Raji (cell line): ENCODE measurements around the gene FMN2.

Source experiments
- POLR2A ChIP-seq: IDR thresholded peaks from 2 replicates; pipeline ENCODE4 v1.6.1; 2011; ENCODE audit warnings: low read depth, low read length, control low read depth; ENCODE audit not compliant: insufficient read depth

The FMN2 gene

GRCh38 chr1:240152611-240153297 is 61.1 kb downstream of the FMN2 start:
- TF ChIP-seq POLR2A: no peak

DNA sequence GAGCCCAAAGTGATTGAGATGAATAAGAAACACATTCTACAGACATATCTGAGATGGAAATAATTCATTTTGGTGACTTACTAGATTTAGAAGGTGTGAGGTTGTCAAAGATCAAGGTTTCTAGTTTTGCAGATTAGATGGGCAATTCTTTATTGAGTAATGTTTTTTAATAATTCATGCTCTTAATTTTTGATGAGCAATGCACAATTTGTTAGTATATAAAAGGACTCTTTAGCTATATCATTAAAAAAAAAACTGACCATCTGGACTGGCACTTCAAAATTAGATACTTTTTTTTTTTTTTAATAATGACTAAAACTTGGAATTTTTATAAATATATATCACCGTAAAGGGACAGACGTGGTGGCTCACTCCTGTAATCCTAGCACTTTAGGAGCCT is 63.9 kb downstream of the FMN2 start:
- no peak for TF ChIP-seq POLR2A

DNA sequence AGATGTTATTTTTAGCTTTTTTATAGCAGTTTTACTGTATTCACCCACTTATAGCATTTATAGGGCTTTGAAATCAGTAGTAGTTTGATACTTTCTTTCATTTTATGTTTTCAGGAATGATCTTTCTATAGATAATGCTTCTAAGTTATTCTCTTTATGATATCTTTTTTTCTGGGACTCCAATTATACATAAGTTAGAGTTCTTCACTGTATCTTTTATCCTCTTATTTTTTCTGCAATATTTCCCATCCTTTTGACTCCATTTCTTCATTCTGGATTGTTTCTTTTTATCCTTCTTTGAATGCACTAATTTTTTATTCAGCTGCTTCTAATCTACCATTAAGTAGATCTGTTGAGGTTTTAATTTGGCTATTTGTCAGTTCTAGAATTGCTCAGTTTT is 73.1 kb downstream of the FMN2 start:
- TF ChIP-seq POLR2A: no peak

GRCh38 chr1:240169188-240169587 is 77.5 kb downstream of the FMN2 start:
- TF ChIP-seq POLR2A: no peak

DNA sequence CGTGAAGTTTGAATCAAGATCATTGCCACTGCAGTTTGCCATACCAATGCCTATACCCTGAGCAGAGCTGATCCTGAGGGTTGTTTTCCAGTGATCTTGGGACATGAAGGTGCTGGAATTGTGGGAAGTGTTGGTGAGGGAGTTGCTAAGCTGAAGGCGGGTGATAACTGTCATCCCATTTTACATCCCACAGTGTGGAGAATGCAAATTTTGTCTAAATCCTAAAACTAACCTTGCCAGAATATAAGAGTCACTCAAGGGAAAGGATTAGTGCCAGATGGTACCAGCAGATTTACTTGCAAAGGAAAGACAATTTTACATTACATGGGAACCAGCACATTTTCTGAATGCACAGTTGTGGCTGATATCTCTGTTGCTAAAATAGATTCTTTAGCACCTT is 78.6 kb downstream of the FMN2 start:
- TF ChIP-seq POLR2A: no peak

DNA sequence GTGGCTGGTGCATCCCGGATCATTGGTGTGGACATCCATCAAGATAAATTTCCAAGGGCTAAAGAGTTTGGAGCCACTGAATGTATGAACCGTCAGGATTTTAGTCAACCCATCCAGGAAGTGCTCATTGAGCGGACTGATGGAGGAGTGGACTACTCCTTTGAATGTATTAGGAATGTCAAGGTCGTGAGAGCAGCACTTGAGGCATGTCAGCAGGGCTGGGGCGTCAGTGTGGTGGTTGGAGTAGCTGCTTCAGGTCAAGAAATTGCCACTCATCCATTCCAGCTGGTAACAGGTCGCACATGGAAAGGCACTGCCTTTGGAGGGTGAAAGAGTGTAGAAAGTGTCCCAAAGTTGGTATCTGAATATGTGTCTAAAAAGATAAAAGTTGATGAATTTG is 79.1 kb downstream of the FMN2 start:
- TF ChIP-seq POLR2A: no peak

GRCh38 chr1:240171907-240172306 is 80.2 kb downstream of the FMN2 start:
- TF ChIP-seq POLR2A: no peak

DNA sequence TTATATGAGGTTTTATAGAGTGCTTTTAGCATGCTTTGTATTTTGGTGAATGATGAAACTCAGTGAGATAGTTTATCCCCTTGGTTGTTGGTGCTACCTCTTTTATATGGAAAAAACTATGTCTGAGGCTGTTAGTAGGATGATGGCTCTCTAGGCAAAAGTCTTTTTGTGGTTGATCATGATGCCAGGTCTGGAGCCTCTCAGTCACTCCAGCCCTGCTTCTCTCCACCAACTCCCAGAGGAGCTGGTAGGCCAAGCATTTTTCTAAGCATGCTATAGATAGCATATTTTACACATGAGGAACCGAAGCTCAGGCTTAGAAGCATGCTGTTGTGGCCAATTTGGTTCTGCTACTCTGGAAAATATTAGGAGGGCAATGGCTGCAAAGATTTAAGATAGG is 82.2 kb downstream of the FMN2 start:
- no peak for TF ChIP-seq POLR2A

GRCh38 chr1:240174734-240175133 is 83.1 kb downstream of the FMN2 start:
- no peak for TF ChIP-seq POLR2A

- no peak for TF ChIP-seq POLR2A
These were observed 86.7 kb downstream of the FMN2 start for GRCh38 chr1:240178366-240178765.

- no peak for TF ChIP-seq POLR2A
These were observed 96.5 kb downstream of the FMN2 start for GRCh38 chr1:240188139-240188538.

DNA sequence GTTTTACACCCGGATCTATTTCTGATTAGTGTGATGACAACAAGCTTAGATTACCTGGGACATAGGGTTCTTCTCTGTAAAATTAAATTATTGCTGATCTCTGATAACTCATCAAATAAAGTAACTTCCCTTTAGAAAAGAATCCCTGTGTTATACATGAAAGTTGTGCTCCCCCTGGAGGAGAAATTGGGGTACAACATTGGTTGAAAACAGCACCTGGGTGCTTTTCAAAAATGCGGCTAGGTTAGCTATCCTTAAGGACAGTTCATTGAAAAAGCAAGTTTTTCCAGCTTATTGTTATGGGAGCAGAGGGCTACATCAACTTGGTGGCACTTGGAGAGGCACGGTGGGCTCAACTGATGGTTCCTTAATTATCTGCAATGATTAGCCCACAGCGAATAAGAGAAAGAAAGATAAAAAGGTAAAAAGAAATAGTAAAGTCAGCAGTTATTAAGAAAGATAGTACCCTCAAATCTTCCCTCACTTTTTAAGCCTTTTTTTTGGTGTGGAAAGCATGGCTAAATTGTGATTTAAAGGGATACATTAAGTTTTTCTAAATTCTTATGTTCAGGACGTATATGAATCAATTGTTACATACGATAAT is 97.8 kb downstream of the FMN2 start:
- TF ChIP-seq POLR2A: no peak

DNA sequence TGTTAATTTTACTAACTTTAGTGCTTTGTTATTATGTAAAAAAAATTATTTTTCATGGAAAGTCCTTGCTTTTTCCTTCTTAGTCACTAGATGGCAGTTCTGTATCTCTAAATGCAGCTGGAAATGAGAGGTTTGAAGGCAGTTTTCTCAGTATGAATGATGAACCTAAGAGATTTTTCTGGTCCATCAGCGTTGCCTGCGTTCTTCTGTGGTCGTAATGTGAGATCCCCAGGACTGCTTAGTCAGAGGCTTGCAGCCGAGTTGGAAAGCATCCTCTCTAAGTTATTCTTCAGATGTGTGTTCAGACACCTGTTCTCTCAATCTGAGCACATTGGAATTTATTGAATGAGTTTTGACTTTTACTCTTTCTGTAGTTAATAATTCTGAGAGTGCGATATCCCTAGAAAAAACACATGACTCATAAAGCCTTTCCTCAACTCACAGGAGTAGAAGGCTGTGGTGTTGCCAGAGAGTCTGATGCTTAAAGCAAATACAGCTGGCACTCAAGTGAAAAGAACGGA is 99.3 kb downstream of the FMN2 start:
- TF ChIP-seq POLR2A: no peak

DNA sequence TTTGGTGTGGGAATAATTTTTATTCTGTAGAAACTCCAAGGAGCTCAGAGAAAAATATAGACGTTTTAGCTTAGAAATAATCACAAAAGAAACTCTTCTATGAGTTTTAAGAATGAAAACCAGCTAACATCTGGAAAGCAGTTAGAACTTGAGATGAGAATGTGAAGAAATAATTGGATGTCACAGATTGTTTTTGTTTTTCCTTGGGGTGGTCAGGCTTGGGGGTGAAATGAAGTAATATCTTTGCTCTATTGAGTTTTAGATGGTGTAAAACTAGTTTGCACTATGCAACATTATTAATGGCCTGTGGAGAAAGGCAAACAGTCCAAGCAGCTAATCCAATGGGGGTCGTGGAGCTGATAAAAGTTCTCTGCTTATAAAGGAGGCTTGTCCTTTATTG is 101.2 kb downstream of the FMN2 start:
- no peak for TF ChIP-seq POLR2A

GRCh38 chr1:240193679-240194078 is 102.0 kb downstream of the FMN2 start:
- no peak for TF ChIP-seq POLR2A

DNA sequence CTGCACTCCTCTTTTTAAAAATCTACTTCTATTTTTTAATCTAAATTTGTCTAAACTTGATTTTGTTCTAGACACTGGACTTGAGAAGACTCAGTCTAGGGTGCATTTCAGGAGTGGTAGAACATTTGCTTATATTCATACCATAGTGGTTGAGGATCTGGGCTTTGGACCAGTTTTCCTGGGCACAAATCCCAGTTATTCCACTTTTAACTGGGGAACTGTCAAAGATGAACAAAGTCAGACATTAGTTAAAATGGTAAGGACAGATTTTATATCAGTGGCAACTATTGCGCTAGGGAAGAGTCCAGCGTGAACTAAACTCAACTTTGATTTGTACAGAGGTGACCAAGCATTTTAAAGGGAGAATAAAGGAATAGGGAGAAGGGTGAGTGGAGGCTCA is 102.4 kb downstream of the FMN2 start:
- TF ChIP-seq POLR2A: no peak

DNA sequence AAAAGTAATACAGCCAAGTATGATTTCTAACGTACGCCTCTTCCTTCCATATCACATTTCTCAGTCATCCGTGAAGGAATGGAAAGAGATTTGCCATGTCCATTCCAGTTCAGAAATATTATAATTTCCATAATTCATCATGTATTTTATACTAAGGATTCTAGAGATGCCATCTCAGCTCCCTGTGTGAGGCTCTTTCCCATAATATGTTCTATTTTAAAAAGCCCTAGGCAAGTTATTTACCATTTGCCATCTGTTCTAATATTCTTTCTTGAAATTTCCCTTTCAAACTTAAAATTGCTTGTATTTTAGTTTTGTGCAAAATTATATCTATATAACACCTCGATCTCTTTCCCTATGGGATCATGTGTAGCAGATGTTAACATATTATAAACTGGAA is 106.7 kb downstream of the FMN2 start:
- no peak for TF ChIP-seq POLR2A

DNA sequence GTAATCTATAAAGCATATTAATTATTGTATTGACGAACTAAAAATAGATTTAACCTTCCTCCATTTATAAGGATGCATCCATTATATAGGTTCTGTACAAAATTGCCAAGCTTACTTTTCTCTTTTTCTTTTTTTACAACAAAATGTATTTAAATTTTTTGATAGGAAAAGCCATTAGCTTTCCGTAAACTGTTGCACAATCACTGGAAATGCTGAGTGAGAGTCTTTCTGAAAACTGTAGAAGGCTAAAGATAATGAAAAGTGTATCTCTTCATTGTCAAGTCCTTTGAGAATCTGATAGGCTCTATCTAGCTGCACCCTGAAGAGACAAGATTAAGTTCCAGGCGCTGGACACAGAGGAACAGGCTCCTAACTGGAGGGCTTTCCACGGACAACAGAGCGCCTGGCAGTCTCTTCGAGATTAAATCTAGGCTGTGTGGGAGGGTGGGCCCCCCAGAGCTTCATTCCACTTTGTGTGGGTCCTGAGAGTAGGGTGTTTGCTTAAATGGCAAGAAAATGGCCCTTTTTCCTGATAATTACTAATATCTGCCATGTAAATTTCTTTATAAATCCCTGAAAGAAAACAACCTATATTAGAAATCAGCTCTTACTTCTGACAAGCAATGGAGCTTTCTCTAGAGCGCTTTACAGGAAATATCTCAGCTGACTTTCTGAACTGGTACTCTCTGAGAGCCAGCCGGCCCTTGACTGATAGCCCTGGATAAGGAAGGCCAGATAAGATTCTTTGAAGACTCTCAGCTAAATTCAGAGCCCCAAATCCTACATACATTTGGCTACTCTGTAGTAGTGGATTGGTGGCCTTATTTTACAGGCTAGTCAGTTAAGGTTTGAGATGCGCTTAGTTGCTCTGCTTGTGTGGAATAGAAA is 108.3 kb downstream of the FMN2 start:
- no peak for TF ChIP-seq POLR2A
